Lung (tissue), 12 donors: ENCODE measurements around the gene MRTFA. TPM values are rescaled to one million over a fixed set of nuclear protein-coding genes. Genes with fewer than 3 reads are reported as not detected.

ENCODE experiments used
- ATAC-seq: fragments of 200-7000 bp; cut with Tn5 transposase; one replicate; pipeline ENCODE4 v1.9.1; 2020; ENCODE audit warnings: moderate number of reproducible peaks; ENCODE audit not compliant: insufficient read depth, low FRiP score
- DNase-seq, 3 donors: peaks; one replicate each; pipeline ENCODE4 v3.0.0-alpha.2; 2013 to 2017
- H3K27ac ChIP-seq, 2 donors: one replicate each; pipeline ENCODE4 v1.5.1; 2013; ENCODE audit warnings: mild to moderate bottlenecking in 2 of 2, moderate library complexity in 2 of 2, control low read depth in 1 of 2, inconsistent platforms in 1 of 2, low read depth in 1 of 2, low read length in 1 of 2
- H3K27me3 ChIP-seq, 3 donors: one replicate each; pipeline ENCODE4 v1.5.1; 2013; ENCODE audit warnings: low read length in 2 of 3; ENCODE audit not compliant: control insufficient read depth in 3 of 3, insufficient read depth in 3 of 3
- H3K36me3 ChIP-seq, 4 donors: one replicate each; pipeline ENCODE4 v1.5.1; 2013; ENCODE audit warnings: low read length in 4 of 4, mild to moderate bottlenecking in 1 of 4, moderate library complexity in 1 of 4; ENCODE audit not compliant: control insufficient read depth in 4 of 4, insufficient read depth in 4 of 4
- H3K4me1 ChIP-seq, 5 donors: one replicate each; pipeline ENCODE4 v1.5.1; 2013; ENCODE audit warnings: low read length in 5 of 5, mild to moderate bottlenecking in 2 of 5, moderate library complexity in 1 of 5; ENCODE audit not compliant: control insufficient read depth in 5 of 5, insufficient read depth in 5 of 5
- H3K4me3 ChIP-seq: one replicate; pipeline ENCODE4 v1.5.1; 2013; ENCODE audit warnings: mild to moderate bottlenecking, control low read depth, moderate library complexity
- H3K9ac ChIP-seq, 2 donors: one replicate each; pipeline ENCODE4 v1.5.1; 2013; ENCODE audit warnings: low read length in 2 of 2, control low read depth in 1 of 2; ENCODE audit not compliant: insufficient read depth in 1 of 2
- H3K9me3 ChIP-seq, 4 donors: one replicate each; pipeline ENCODE4 v1.5.1; 2013; ENCODE audit warnings: low read length in 3 of 4, mild to moderate bottlenecking in 1 of 4, moderate library complexity in 1 of 4; ENCODE audit not compliant: control insufficient read depth in 4 of 4, insufficient read depth in 3 of 4
- CTCF ChIP-seq: IDR thresholded peaks from 2 replicates; pipeline ENCODE4 v1.5.1; 2012; ENCODE audit warnings: mild to moderate bottlenecking; ENCODE audit errors: control extremely low read depth, extremely low read depth
- WGBS, 2 donors: extraction: QIAGEN DNeasy Blood & Tissue Kit; methylation state at CpG; one replicate each; pipeline ENCODE4 v1.1.7; 2013; 5-methylcytosine and 5-hydroxymethylcytosine counted together
- polyA plus RNA-seq, 2 donors: library from polyadenylated mRNA; stranded (reverse); fragments of 200-250 nt; gene quantifications; one replicate each; pipeline ENCODE4 v1.2.1, GENCODE V29; 2013
- total RNA-seq, 2 donors: library from RNA; depleted of rRNA in 1 of 2; stranded (reverse); fragments of >200 nt in 1 of 2; gene quantifications; one replicate each; pipeline ENCODE4 v1.2.1, GENCODE V29; 2014 to 2021
- donor health status: control.
- donor health status: control.
- donor health status: Bipolar disorder and iron deficiency.
- donor health status: healthy.
- donor health status: DM: yes; HTN: yes; CAD: no.

Gene MRTFA
- total and polyA plus RNA-seq, 4 donors = 26.3 to 64.0 (median 40.1) TPM

- DNase-seq = peak in 2 of 3 donors; percentile 69 to 72
- H3K4me1 ChIP-seq = peaks cover 3 to 17% (median 12%) of the 10 kb centered on the region in 5 donors
- TF ChIP-seq CTCF = no peak
Measured at GRCh38 chr22:40441761-40442390, 194.6 kb downstream of the MRTFA start.

GRCh38 chr22:40436505-40437431 is 199.8 kb downstream of the MRTFA start:
- peaks cover 0 to 22% (median 10%) of the 10 kb centered on the region in 5 donors for H3K4me1 ChIP-seq
- DNase-seq (peak; percentile 27 to 81 (median 73)), ATAC-seq (peak; percentile 44)
- H3K9me3 ChIP-seq = no peaks in the 10 kb centered on the region
- no peaks in the 10 kb centered on the region for H3K27me3 ChIP-seq
- peak overlapping the region in 1 of 2 donors; percentile 73 for H3K9ac ChIP-seq
- peaks cover 0 to 8% (median 2%) of the 10 kb centered on the region in 4 donors for H3K36me3 ChIP-seq
- no peak overlapping the region for H3K4me3 ChIP-seq
- peak; percentile 40 for TF ChIP-seq CTCF
- peak overlapping the region; percentile 59 to 67 for H3K27ac ChIP-seq
- WGBS, 2 donors = 14 to 15% methylated on average over 12 of the region's 12 CpGs

More at GRCh38 chr22:40441761-40442390, 194.6 kb downstream of the MRTFA start:
- Histone ChIP-seq H3K9me3 (no peaks in the 10 kb centered on the region), H3K9ac (peak overlapping the region in 1 of 2 donors; percentile 4), H3K4me3 (no peak overlapping the region), H3K36me3 (no peaks in the 10 kb centered on the region), H3K27ac (no peak overlapping the region), H3K27me3 (no peaks in the 10 kb centered on the region)
- WGBS, 2 donors = 52 to 79% methylated on average over 5 of the region's 5 CpGs
- ATAC-seq = no peak

- Histone ChIP-seq H3K27me3 (no peaks in the 10 kb centered on the region), H3K27ac (no peak overlapping the region), H3K9ac (no peak overlapping the region), H3K36me3 (peaks cover 0 to 12% (median 4%) of the 10 kb centered on the region in 4 donors), H3K4me1 (peaks cover 0 to 21% (median 8%) of the 10 kb centered on the region in 5 donors), H3K4me3 (no peak overlapping the region), H3K9me3 (peaks cover 0 to 2% (median 0%) of the 10 kb centered on the region in 4 donors)
- ATAC-seq (no peak), DNase-seq (no peak)
- 76 to 80% methylated on average over 5 of the region's 5 CpGs for WGBS, 2 donors
- TF ChIP-seq CTCF = no peak
Measured at GRCh38 chr22:40434745-40435144, 201.8 kb downstream of the MRTFA start.
